RWPE2 (cell line): ENCODE results near the gene IL17REL.

ENCODE experiments used
- ATAC-seq: fragments of 200-7000 bp; cut with Tn5 transposase; 3 replicates; pipeline ENCODE4 v1.9.1; 2021; ENCODE audit warnings: low read depth
- DNase-seq: peaks from one replicate; pipeline ENCODE4 v3.0.0-alpha.2; 2020; ENCODE audit warnings: low spot score
- H3K27ac ChIP-seq: fragments of 450-650 bp; 2 replicates; pipeline ENCODE4 v1.5.1; 2017; ENCODE audit warnings: mild to moderate bottlenecking; ENCODE audit not compliant: poor library complexity, severe bottlenecking
- H3K27me3 ChIP-seq: fragments of 250-450 bp; sonication (Bioruptor Pico); 2 replicates; pipeline ENCODE4 v1.5.1; 2021; ENCODE audit warnings: mild to moderate bottlenecking, moderate library complexity; ENCODE audit not compliant: insufficient read depth, poor library complexity, severe bottlenecking
- H3K36me3 ChIP-seq: fragments of 250-450 bp; sonication (Bioruptor Pico); 2 replicates; pipeline ENCODE4 v1.5.1; 2020; ENCODE audit warnings: low read depth, mild to moderate bottlenecking, moderate library complexity
- H3K4me1 ChIP-seq: fragments of 250-450 bp; sonication (Bioruptor Pico); 2 replicates; pipeline ENCODE4 v1.5.1; 2021; ENCODE audit warnings: mild to moderate bottlenecking, moderate library complexity; ENCODE audit not compliant: insufficient read depth, poor library complexity, severe bottlenecking
- H3K4me3 ChIP-seq: fragments of 250-450 bp; sonication (Bioruptor Pico); 2 replicates; pipeline ENCODE4 v1.5.1; 2021; ENCODE audit warnings: mild to moderate bottlenecking, moderate library complexity; ENCODE audit not compliant: severe bottlenecking
- H3K9me3 ChIP-seq: fragments of 250-450 bp; sonication (Bioruptor Pico); 2 replicates; pipeline ENCODE4 v1.5.1; 2021; ENCODE audit warnings: mild to moderate bottlenecking, moderate library complexity; ENCODE audit not compliant: severe bottlenecking
- CTCF ChIP-seq: fragments of 450-650 bp; IDR thresholded peaks from one replicate; pipeline ENCODE4 v1.5.1; 2017; ENCODE audit warnings: mild to moderate bottlenecking, moderate library complexity; ENCODE audit not compliant: poor library complexity, severe bottlenecking

Gene IL17REL

GRCh38 chr22:50048836-50049235 is 36.3 kb upstream of the IL17REL start:
- no peaks in the 10 kb centered on the region for H3K36me3 ChIP-seq
- H3K27ac ChIP-seq, result no peak overlapping the region
- no peak for DNase-seq
- TF ChIP-seq CTCF, result no peak
- H3K9me3 ChIP-seq, result no peaks in the 10 kb centered on the region
- no peak overlapping the region for H3K4me3 ChIP-seq
- H3K4me1 ChIP-seq, result no peaks in the 10 kb centered on the region
- H3K27me3 ChIP-seq, result no peaks in the 10 kb centered on the region
- ATAC-seq, result no peak

- Histone ChIP-seq H3K27ac (no peak overlapping the region), H3K4me3 (no peak overlapping the region), H3K9me3 (no peaks in the 10 kb centered on the region), H3K36me3 (no peaks in the 10 kb centered on the region), H3K4me1 (no peaks in the 10 kb centered on the region), H3K27me3 (no peaks in the 10 kb centered on the region)
- TF ChIP-seq CTCF, result no peak
- no peak for DNase-seq
- ATAC-seq, result no peak
These were observed 35.6 kb upstream of the IL17REL start for GRCh38 chr22:50048061-50048765.

- Histone ChIP-seq H3K4me3 (no peak overlapping the region), H3K27me3 (no peaks in the 10 kb centered on the region), H3K27ac (no peak overlapping the region), H3K9me3 (no peaks in the 10 kb centered on the region), H3K4me1 (no peaks in the 10 kb centered on the region), H3K36me3 (no peaks in the 10 kb centered on the region)
- no peak for DNase-seq
- no peak for ATAC-seq
- no peak for TF ChIP-seq CTCF
These were observed 34.8 kb upstream of the IL17REL start for GRCh38 chr22:50047346-50047745.

GRCh38 chr22:50046481-50047245 is 34.1 kb upstream of the IL17REL start:
- Histone ChIP-seq H3K27ac (no peak overlapping the region), H3K9me3 (no peaks in the 10 kb centered on the region), H3K4me1 (no peaks in the 10 kb centered on the region), H3K36me3 (no peaks in the 10 kb centered on the region), H3K27me3 (no peaks in the 10 kb centered on the region), H3K4me3 (no peak overlapping the region)
- no peak for ATAC-seq
- TF ChIP-seq CTCF, result no peak
- no peak for DNase-seq

GRCh38 chr22:50046019-50046415 is 33.5 kb upstream of the IL17REL start:
- no peak overlapping the region for H3K27ac ChIP-seq
- no peaks in the 10 kb centered on the region for H3K4me1 ChIP-seq
- DNase-seq (no peak), ATAC-seq (no peak)
- no peaks in the 10 kb centered on the region for H3K27me3 ChIP-seq
- no peaks in the 10 kb centered on the region for H3K36me3 ChIP-seq
- H3K9me3 ChIP-seq, result no peaks in the 10 kb centered on the region
- no peak for TF ChIP-seq CTCF
- H3K4me3 ChIP-seq, result no peak overlapping the region
